B cell (primary cell): ENCODE data around the gene ERI3.
A peak's percentile ranks its signal among the peaks of the same experiment; 100 is the strongest.

Experiments used
- CTCF ChIP-seq: fragments of 200-600 bp; IDR thresholded peaks from one replicate; pipeline ENCODE4 v1.8.0; 2022; ENCODE audit warnings: antibody characterized with exemption, mild to moderate bottlenecking
- EZH2 ChIP-seq: IDR thresholded peaks from 2 replicates; pipeline ENCODE4 v1.6.1; 2012; ENCODE audit warnings: borderline replicate concordance, low read depth, mild to moderate bottlenecking, moderate library complexity, low read length; ENCODE audit not compliant: insufficient read depth, poor library complexity, severe bottlenecking

GRCh38 chr1:44217809-44218410, 137.1 kb downstream of the ERI3 start:
- TF ChIP-seq EZH2 (no peak), CTCF (peak; percentile 89)
